ENCODE data around the gene CLIP2. TPM values are rescaled to one million over a fixed set of nuclear protein-coding genes. Genes with fewer than 3 reads are reported as not detected.

Gene CLIP2
- total and polyA plus RNA-seq, 2 donors from 2014 or later: 5.8 to 19.1 TPM

GRCh38 chr7:74262639-74263398 lies 26.4 kb upstream of the CLIP2 start:
- H3K4me3 ChIP-seq (ENCODE audit: low read length in 3 of 3): no peak overlapping the region
- intact Hi-C loops (cut with DNase I): no loop called here
- no peak for TF ChIP-seq CTCF (IDR thresholded peaks at IDR 0.05; ENCODE audit: borderline replicate concordance, extremely low read depth, insufficient read depth)
- H3K9ac ChIP-seq (ENCODE audit: low read length in 3 of 3): no peak overlapping the region
- no peaks in the 10 kb centered on the region for H3K4me1 ChIP-seq (ENCODE audit: control insufficient read depth in 2 of 3, insufficient read depth in 2 of 3, low read depth in 1 of 3, low read length in 3 of 3)
- DNase-seq: no peak
- H3K36me3 ChIP-seq (ENCODE audit: control insufficient read depth in 2 of 3, insufficient read depth in 3 of 3, low read length in 3 of 3): no peaks in the 10 kb centered on the region
- no peaks in the 10 kb centered on the region for H3K9me3 ChIP-seq (ENCODE audit: control insufficient read depth in 2 of 3, insufficient read depth in 1 of 3, low read length in 3 of 3)
- no peaks in the 10 kb centered on the region for H3K27me3 ChIP-seq (ENCODE audit: control insufficient read depth, insufficient read depth, low read length)
- H3K27ac ChIP-seq (ENCODE audit: low read depth in 2 of 2, low read length in 2 of 2): no peak overlapping the region
- FAIRE-seq: no peak

GRCh38 chr7:74263399-74264120 lies 25.6 kb upstream of the CLIP2 start:
- TF ChIP-seq CTCF (IDR thresholded peaks at IDR 0.05; ENCODE audit: borderline replicate concordance, extremely low read depth, insufficient read depth): no peak
- H3K36me3 ChIP-seq (ENCODE audit: control insufficient read depth in 2 of 3, insufficient read depth in 3 of 3, low read length in 3 of 3): no peaks in the 10 kb centered on the region
- no peaks in the 10 kb centered on the region for H3K4me1 ChIP-seq (ENCODE audit: control insufficient read depth in 2 of 3, insufficient read depth in 2 of 3, low read depth in 1 of 3, low read length in 3 of 3)
- H3K9ac ChIP-seq (ENCODE audit: low read length in 3 of 3): no peak overlapping the region
- no peak overlapping the region for H3K4me3 ChIP-seq (ENCODE audit: low read length in 3 of 3)
- no peaks in the 10 kb centered on the region for H3K9me3 ChIP-seq (ENCODE audit: control insufficient read depth in 2 of 3, insufficient read depth in 1 of 3, low read length in 3 of 3)
- no peak overlapping the region for H3K27ac ChIP-seq (ENCODE audit: low read depth in 2 of 2, low read length in 2 of 2)
- no peak for DNase-seq
- FAIRE-seq: no peak
- no peaks in the 10 kb centered on the region for H3K27me3 ChIP-seq (ENCODE audit: control insufficient read depth, insufficient read depth, low read length)
- intact Hi-C loops (cut with DNase I): no loop called here

DNA sequence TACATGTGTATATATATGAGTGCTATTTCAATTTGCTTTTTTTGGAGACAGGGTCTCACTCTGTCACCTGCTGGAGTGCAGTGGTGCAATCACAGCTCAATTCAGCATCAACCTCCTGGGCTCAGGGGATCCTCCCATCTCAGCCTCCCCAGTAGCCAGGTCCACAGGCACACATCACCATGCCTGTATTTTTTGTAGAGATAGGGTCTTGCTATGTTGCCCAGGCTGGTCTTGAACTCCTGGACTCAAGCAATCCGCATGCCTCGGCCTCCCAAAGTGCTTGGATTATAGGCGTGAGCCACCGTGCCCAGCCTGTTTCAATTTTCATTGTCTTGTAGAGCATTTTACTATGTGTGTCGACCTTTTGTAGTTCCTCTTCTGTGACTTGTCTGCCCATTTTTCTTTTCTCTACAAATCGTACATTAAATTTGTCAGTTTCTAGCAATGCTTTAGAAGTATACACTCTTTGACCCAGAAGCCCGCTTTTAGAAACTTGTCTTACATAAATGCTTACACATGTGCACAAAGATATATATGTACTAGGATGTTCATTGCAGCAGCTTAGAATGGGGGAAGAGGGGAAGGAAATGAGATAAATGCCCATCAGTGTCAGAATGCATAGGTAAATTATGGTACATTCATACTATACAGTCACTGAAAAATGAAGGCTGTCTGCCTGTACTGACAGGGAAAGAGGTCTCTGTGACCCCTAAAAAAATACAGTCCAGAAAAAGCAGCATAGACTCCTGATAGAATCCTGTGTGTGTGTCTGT lies 22.8 kb upstream of the CLIP2 start:
- intact Hi-C loops (cut with DNase I): no loop called here
- Histone ChIP-seq H3K4me3 (ENCODE audit: low read length in 3 of 3) (no peak overlapping the region), H3K9ac (ENCODE audit: low read length in 3 of 3) (no peak overlapping the region), H3K4me1 (ENCODE audit: control insufficient read depth in 2 of 3, insufficient read depth in 2 of 3, low read depth in 1 of 3, low read length in 3 of 3) (no peaks in the 10 kb centered on the region), H3K27ac (ENCODE audit: low read depth in 2 of 2, low read length in 2 of 2) (no peak overlapping the region), H3K36me3 (ENCODE audit: control insufficient read depth in 2 of 3, insufficient read depth in 3 of 3, low read length in 3 of 3) (no peaks in the 10 kb centered on the region), H3K9me3 (ENCODE audit: control insufficient read depth in 2 of 3, insufficient read depth in 1 of 3, low read length in 3 of 3) (no peaks in the 10 kb centered on the region), H3K27me3 (ENCODE audit: control insufficient read depth, insufficient read depth, low read length) (no peaks in the 10 kb centered on the region)
- no peak for DNase-seq
- no peak for FAIRE-seq
- TF ChIP-seq CTCF (IDR thresholded peaks at IDR 0.05; ENCODE audit: borderline replicate concordance, extremely low read depth, insufficient read depth): no peak

Measured in kidney (tissue), 14 donors.